HL-60 (cell line): Measurements from ENCODE around the gene PIGBOS1.

ENCODE experiments used
- DNase-seq, 2 experiments: peaks; one replicate each; pipeline ENCODE4 v3.0.0-alpha.2; 2010 to 2020; ENCODE audit warnings: low read depth in 1 of 2, low spot score in 1 of 2
- H3K27ac ChIP-seq: fragments of 250-450 bp; sonication (Bioruptor Pico); replicated peaks from 2 replicates; pipeline ENCODE4 v1.5.1; 2020; ENCODE audit warnings: mild to moderate bottlenecking, moderate library complexity
- H3K27me3 ChIP-seq: fragments of 250-450 bp; sonication (Bioruptor Pico); 2 replicates; pipeline ENCODE4 v1.5.1; 2021; ENCODE audit warnings: mild to moderate bottlenecking, moderate library complexity; ENCODE audit not compliant: insufficient read depth, poor library complexity, severe bottlenecking
- H3K4me3 ChIP-seq: replicated peaks from 2 replicates; pipeline ENCODE4 v1.5.1; 2011; ENCODE audit warnings: mild to moderate bottlenecking, control low read depth, low read length; ENCODE audit not compliant: insufficient read depth
- GABPA ChIP-seq: IDR thresholded peaks from 2 replicates; pipeline ENCODE4 v1.6.1; 2012; ENCODE audit warnings: low read depth
- POLR2AphosphoS5 ChIP-seq: IDR thresholded peaks from 2 replicates; pipeline ENCODE4 v1.6.1; 2012; ENCODE audit warnings: low read depth
- SPI1 ChIP-seq: IDR thresholded peaks from 2 replicates; pipeline ENCODE4 v1.6.1; 2012; ENCODE audit warnings: low read depth, mild to moderate bottlenecking, borderline replicate concordance
- TF ChIP-seq, protein P1 (sequence below): IDR thresholded peaks from 2 replicates; pipeline ENCODE4 v1.6.1; 2012; ENCODE audit warnings: low read depth; ENCODE audit not compliant: insufficient replicate concordance
- TF ChIP-seq, protein P2 (sequence below): IDR thresholded peaks from one replicate; pipeline ENCODE4 v1.5.1; 2011; ENCODE audit warnings: low read length, control low read depth, inconsistent platforms; ENCODE audit not compliant: insufficient read depth

The PIGBOS1 gene

DNA sequence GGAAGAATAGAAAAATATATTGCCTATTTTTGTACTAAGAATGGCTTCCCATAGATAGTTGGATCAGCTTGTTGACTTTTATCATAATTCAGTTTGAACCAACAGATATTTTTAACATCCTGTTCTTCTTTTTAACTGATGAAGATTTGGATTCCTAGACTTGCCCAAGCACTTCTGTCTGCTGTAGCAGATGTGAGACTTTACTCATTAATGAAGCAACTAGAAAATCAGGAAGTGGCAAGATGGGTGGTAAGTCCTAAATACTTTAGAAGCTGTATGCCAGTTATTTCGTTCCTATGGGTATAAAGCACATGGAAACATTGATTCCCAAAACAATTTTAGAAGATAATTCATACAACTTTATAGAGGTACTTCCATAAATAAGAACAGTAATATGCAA, 8.5 kb upstream of the PIGBOS1 start:
- Histone ChIP-seq H3K27me3 (no peaks in the 10 kb centered on the region), H3K4me3 (no peak overlapping the region), H3K27ac (peak overlapping the region; percentile 62)
- DNase-seq, result peak in 1 of 2 experiments; percentile 67
- TF ChIP-seq GABPA (no peak), POLR2AphosphoS5 (no peak; the same call in 1 of the 2 replicates), SPI1 (peak; percentile 97)
- TF ChIP-seq, protein P1, sequence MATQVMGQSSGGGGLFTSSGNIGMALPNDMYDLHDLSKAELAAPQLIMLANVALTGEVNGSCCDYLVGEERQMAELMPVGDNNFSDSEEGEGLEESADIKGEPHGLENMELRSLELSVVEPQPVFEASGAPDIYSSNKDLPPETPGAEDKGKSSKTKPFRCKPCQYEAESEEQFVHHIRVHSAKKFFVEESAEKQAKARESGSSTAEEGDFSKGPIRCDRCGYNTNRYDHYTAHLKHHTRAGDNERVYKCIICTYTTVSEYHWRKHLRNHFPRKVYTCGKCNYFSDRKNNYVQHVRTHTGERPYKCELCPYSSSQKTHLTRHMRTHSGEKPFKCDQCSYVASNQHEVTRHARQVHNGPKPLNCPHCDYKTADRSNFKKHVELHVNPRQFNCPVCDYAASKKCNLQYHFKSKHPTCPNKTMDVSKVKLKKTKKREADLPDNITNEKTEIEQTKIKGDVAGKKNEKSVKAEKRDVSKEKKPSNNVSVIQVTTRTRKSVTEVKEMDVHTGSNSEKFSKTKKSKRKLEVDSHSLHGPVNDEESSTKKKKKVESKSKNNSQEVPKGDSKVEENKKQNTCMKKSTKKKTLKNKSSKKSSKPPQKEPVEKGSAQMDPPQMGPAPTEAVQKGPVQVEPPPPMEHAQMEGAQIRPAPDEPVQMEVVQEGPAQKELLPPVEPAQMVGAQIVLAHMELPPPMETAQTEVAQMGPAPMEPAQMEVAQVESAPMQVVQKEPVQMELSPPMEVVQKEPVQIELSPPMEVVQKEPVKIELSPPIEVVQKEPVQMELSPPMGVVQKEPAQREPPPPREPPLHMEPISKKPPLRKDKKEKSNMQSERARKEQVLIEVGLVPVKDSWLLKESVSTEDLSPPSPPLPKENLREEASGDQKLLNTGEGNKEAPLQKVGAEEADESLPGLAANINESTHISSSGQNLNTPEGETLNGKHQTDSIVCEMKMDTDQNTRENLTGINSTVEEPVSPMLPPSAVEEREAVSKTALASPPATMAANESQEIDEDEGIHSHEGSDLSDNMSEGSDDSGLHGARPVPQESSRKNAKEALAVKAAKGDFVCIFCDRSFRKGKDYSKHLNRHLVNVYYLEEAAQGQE, result no peak
- TF ChIP-seq, protein P2, sequence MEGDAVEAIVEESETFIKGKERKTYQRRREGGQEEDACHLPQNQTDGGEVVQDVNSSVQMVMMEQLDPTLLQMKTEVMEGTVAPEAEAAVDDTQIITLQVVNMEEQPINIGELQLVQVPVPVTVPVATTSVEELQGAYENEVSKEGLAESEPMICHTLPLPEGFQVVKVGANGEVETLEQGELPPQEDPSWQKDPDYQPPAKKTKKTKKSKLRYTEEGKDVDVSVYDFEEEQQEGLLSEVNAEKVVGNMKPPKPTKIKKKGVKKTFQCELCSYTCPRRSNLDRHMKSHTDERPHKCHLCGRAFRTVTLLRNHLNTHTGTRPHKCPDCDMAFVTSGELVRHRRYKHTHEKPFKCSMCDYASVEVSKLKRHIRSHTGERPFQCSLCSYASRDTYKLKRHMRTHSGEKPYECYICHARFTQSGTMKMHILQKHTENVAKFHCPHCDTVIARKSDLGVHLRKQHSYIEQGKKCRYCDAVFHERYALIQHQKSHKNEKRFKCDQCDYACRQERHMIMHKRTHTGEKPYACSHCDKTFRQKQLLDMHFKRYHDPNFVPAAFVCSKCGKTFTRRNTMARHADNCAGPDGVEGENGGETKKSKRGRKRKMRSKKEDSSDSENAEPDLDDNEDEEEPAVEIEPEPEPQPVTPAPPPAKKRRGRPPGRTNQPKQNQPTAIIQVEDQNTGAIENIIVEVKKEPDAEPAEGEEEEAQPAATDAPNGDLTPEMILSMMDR, result no peak

DNA sequence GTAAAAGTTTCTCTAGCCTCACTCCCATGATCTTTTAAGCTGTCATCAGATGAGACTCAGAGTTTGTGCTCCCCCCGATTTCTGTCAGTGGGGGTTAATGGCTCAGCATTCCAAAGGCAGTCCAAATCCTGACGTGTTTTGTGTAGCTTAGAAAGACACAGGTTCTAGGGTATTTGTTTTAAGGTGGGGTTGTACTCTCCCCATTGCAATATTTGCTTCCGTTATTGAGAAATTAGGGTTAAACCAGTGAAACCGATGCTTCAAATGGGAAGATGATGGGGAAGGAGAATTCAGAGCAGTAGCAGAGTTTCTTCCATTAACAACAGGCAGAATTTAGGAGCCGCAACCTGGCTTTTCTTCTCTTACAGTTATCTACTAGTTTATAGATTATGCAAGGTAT, 3.5 kb upstream of the PIGBOS1 start:
- DNase-seq, result peak; percentile 46 to 86
- TF ChIP-seq, protein P2, result no peak
- TF ChIP-seq, protein P1, result no peak
- TF ChIP-seq SPI1 (no peak), POLR2AphosphoS5 (no peak), GABPA (no peak)
- peak overlapping the region; percentile 90 for H3K27ac ChIP-seq
- no peak overlapping the region; the same call in 1 of the 2 replicates for H3K4me3 ChIP-seq
- no peaks in the 10 kb centered on the region for H3K27me3 ChIP-seq

DNA sequence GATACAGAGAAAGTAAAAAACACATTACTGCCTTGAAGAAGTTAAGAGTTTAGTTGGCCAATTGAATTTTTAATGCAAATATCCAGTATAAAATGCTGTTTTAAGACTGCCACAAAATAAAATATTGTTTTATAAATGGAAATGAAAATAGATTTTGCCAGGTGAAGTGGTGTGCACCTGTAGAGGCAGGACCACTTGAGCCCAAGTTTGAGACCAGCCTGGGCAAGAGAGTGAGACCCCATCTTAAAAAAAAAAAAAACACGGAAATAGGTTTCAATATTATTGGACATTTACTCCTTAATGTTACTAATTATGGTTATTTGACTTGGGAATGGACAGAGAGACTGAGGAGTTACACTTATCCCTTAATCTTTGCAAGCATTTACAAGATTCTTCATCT, 2.0 kb upstream of the PIGBOS1 start:
- Histone ChIP-seq H3K4me3 (0 out of 2 replicates have a peak overlapping the region, but pooled peaks have one; percentile 89), H3K27ac (peak overlapping the region; percentile 98)
- no peak for DNase-seq

More for the DNA sequence above, 2.0 kb upstream of the PIGBOS1 start:
- TF ChIP-seq SPI1 (no peak), POLR2AphosphoS5 (no peak), GABPA (no peak)
- TF ChIP-seq, protein P2, result no peak
- TF ChIP-seq, protein P1, result no peak
- no peaks in the 10 kb centered on the region for H3K27me3 ChIP-seq
